SK-N-SH (cell line): ENCODE results near the gene ALOX5AP. TPM values are rescaled to one million over a fixed set of nuclear protein-coding genes. Genes with fewer than 3 reads are reported as not detected.

Experiments
- CTCF ChIA-PET: fragments of 300-600, 350-600 bp; formaldehyde crosslinking; extraction: SDS; loops from one replicate; lab custom pipeline; 2021; lab: Yijun Ruan, JAX
- POLR2A ChIA-PET: fragments of 350-600 bp; sonication (Branson Sonifier 250); formaldehyde crosslinking; extraction: SDS; loops from one replicate; lab custom pipeline; 2020; ENCODE audit warnings: antibody characterized with exemption, inconsistent platforms; lab: Yijun Ruan, JAX
- DNase-seq: peaks from one replicate; pipeline ENCODE4 v3.0.0; 2012
- H2AFZ ChIP-seq: fragments of 200-600 bp; sonication (generic); 2 replicates; pipeline ENCODE4 v1.8.1; 2016; ENCODE audit warnings: antibody characterized with exemption, mild to moderate bottlenecking, low read depth
- H3F3A ChIP-seq: fragments of 200-600 bp; sonication (generic); replicated peaks from 2 replicates; pipeline ENCODE3; 2016; ENCODE audit warnings: antibody characterized with exemption, mild to moderate bottlenecking; ENCODE audit not compliant: insufficient read depth
- H3K27ac ChIP-seq, 2 experiments: fragments of 200-500 bp in 1 of 2; fragments of 200-600 bp in 1 of 2; sonication (Bioruptor generic) in 1 of 2; sonication (generic), shearing (Covaris generic) in 1 of 2; 2 replicates each; pipeline versions ENCODE4 v1.5.1 to v1.6.1; 2014 to 2016; ENCODE audit warnings: low read depth in 2 of 2, inconsistent platforms in 1 of 2, low read length in 1 of 2, mild to moderate bottlenecking in 1 of 2, mixed read lengths in 1 of 2
- H3K27me3 ChIP-seq: fragments of 200-600 bp; sonication (generic), shearing (Covaris generic); 2 replicates; pipeline ENCODE4 v1.6.1; 2016; ENCODE audit warnings: mixed run types; ENCODE audit not compliant: insufficient read depth
- H3K36me3 ChIP-seq, 2 experiments: fragments of 200-500 bp in 1 of 2; fragments of 200-600 bp in 1 of 2; sonication (Bioruptor generic) in 1 of 2; sonication (generic) in 1 of 2; replicated peaks in 1 of 2; 2 replicates each; pipeline versions ENCODE3 to v1.5.1; 2014 to 2016; ENCODE audit warnings: low read length in 1 of 2, mild to moderate bottlenecking in 1 of 2; ENCODE audit not compliant: insufficient read depth in 2 of 2, control insufficient read depth in 1 of 2
- H3K4me1 ChIP-seq, 2 experiments: fragments of 200-500 bp in 1 of 2; fragments of 200-600 bp in 1 of 2; sonication (Bioruptor generic) in 1 of 2; sonication (generic), shearing (Covaris generic) in 1 of 2; 2 replicates each; pipeline versions ENCODE4 v1.5.1 to v1.6.1; 2014 to 2016; ENCODE audit warnings: low read depth in 1 of 2, low read length in 1 of 2, mixed run types in 1 of 2; ENCODE audit not compliant: insufficient read depth in 2 of 2, control insufficient read depth in 1 of 2
- H3K4me2 ChIP-seq: fragments of 200-600 bp; sonication (generic), shearing (Covaris generic); 2 replicates; pipeline ENCODE4 v1.6.1; 2017; ENCODE audit warnings: mixed run types
- H3K4me3 ChIP-seq, 2 experiments: fragments of 200-500 bp in 1 of 2; fragments of 200-600 bp in 1 of 2; sonication (Bioruptor generic) in 1 of 2; sonication (generic), shearing (Covaris generic) in 1 of 2; 2 replicates each; pipeline versions ENCODE4 v1.5.1 to v1.8.1; 2014 to 2016; ENCODE audit warnings: low read depth in 2 of 2, inconsistent platforms in 1 of 2, low read length in 1 of 2, mild to moderate bottlenecking in 1 of 2, mixed read lengths in 1 of 2, moderate library complexity in 1 of 2
- H3K79me2 ChIP-seq: fragments of 200-600 bp; sonication (generic); 2 replicates; pipeline ENCODE4 v1.8.1; 2017; ENCODE audit warnings: mild to moderate bottlenecking; ENCODE audit not compliant: insufficient read depth
- H3K9ac ChIP-seq: fragments of 200-600 bp; sonication (generic); 2 replicates; pipeline ENCODE4 v1.6.1; 2017; ENCODE audit warnings: mixed run types
- H3K9me2 ChIP-seq: fragments of 200-600 bp; sonication (generic); 2 replicates; pipeline ENCODE4 v1.6.1; 2017; ENCODE audit warnings: mixed run types
- H3K9me3 ChIP-seq: fragments of 200-600 bp; sonication (generic); 2 replicates; pipeline ENCODE4 v1.6.1; 2017; ENCODE audit warnings: mixed run types, mild to moderate bottlenecking, moderate library complexity
- H4K20me1 ChIP-seq: fragments of 200-600 bp; sonication (generic); 2 replicates; pipeline ENCODE4 v1.6.1; 2017; ENCODE audit warnings: mild to moderate bottlenecking, mixed run types; ENCODE audit not compliant: insufficient read depth
- CTCF ChIP-seq: fragments of 200-600 bp; sonication (generic); IDR thresholded peaks from 2 replicates; pipeline ENCODE4 v1.6.1; 2017; ENCODE audit warnings: antibody characterized with exemption, mild to moderate bottlenecking, moderate library complexity
- EP300 ChIP-seq, 2 experiments: IDR thresholded peaks; 2 replicates each; pipeline versions ENCODE4 v1.4.0 to v1.6.1; 2012; ENCODE audit warnings: borderline replicate concordance in 1 of 2, low read depth in 1 of 2, low read length in 1 of 2
- EZH2phosphoT487 ChIP-seq: fragments of 200-600 bp; sonication (generic); IDR thresholded peaks from 2 replicates; pipeline ENCODE4 v1.6.1; 2017; ENCODE audit warnings: low read depth, mixed run types, mild to moderate bottlenecking, antibody characterized with exemption, moderate library complexity, borderline replicate concordance
- JUND ChIP-seq: IDR thresholded peaks from 2 replicates; pipeline ENCODE4 v1.4.0; 2012
- MAX ChIP-seq: IDR thresholded peaks from 2 replicates; pipeline ENCODE4 v1.4.0; 2012; ENCODE audit warnings: low read depth
- MEF2A ChIP-seq: IDR thresholded peaks from 2 replicates; pipeline ENCODE4 v1.4.0; 2012; ENCODE audit warnings: low read depth, borderline replicate concordance
- MXI1 ChIP-seq: IDR thresholded peaks from 2 replicates; pipeline ENCODE4 v1.6.1; 2012; ENCODE audit warnings: mild to moderate bottlenecking, low read depth, low read length, improper control_type of control experiment
- NFIC ChIP-seq: IDR thresholded peaks from 2 replicates; pipeline ENCODE4 v1.4.0; 2012; ENCODE audit warnings: borderline replicate concordance
- NRF1 ChIP-seq: IDR thresholded peaks from 2 replicates; pipeline ENCODE4 v1.6.1; 2012; ENCODE audit warnings: low read depth, mild to moderate bottlenecking, low read length
- PBX3 ChIP-seq: IDR thresholded peaks from 2 replicates; pipeline ENCODE4; 2012
- RAD21 ChIP-seq: IDR thresholded peaks from 2 replicates; pipeline ENCODE4 v1.6.1; 2012; ENCODE audit warnings: mild to moderate bottlenecking, low read length
- REST ChIP-seq: IDR thresholded peaks from 2 replicates; pipeline ENCODE4 v1.6.1; 2012; ENCODE audit warnings: mild to moderate bottlenecking, low read depth, low read length, moderate library complexity
- RXRA ChIP-seq: IDR thresholded peaks from 2 replicates; pipeline ENCODE4 v1.4.0; 2012; ENCODE audit warnings: low read depth, mild to moderate bottlenecking, borderline replicate concordance
- SIN3A ChIP-seq: IDR thresholded peaks from 2 replicates; pipeline ENCODE4 v1.6.1; 2012; ENCODE audit warnings: low read depth, mild to moderate bottlenecking, low read length, moderate library complexity, borderline replicate concordance
- SMC3 ChIP-seq: IDR thresholded peaks from 2 replicates; pipeline ENCODE4 v1.6.1; 2012; ENCODE audit warnings: low read depth, low read length, improper control_type of control experiment
- TAF1 ChIP-seq: IDR thresholded peaks from 2 replicates; pipeline ENCODE4 v1.6.1; 2012; ENCODE audit warnings: low read depth, mild to moderate bottlenecking, low read length, moderate library complexity, borderline replicate concordance
- TCF12 ChIP-seq: IDR thresholded peaks from 2 replicates; pipeline ENCODE4 v1.4.0; 2012
- TEAD4 ChIP-seq: IDR thresholded peaks from 2 replicates; pipeline ENCODE4 v1.4.0; 2012; ENCODE audit warnings: mild to moderate bottlenecking, borderline replicate concordance; ENCODE audit not compliant: insufficient read depth
- USF2 ChIP-seq: fragments of 150-350 bp; IDR thresholded peaks from 2 replicates; pipeline ENCODE4 v1.6.1; 2017; ENCODE audit warnings: antibody characterized with exemption, low read length, low read depth, borderline replicate concordance
- YY1 ChIP-seq: IDR thresholded peaks from 2 replicates; pipeline ENCODE4 v1.4.0; 2012; ENCODE audit warnings: low read depth, mild to moderate bottlenecking
- WGBS: methylation state at CpG from one replicate; pipeline ENCODE4 v1.1.6; 2017; ENCODE audit warnings: low lambda C conversion rate; 5-methylcytosine and 5-hydroxymethylcytosine counted together
- polyA plus RNA-seq, 3 experiments: library from polyadenylated mRNA; depleted of rRNA; stranded (reverse); fragments of >200 nt; gene quantifications; 2 replicates each; pipeline ENCODE4 v1.2.3, GENCODE V29; 2012

ALOX5AP gene
- polyA plus RNA-seq, 1 of the 3 experiments (the other 2 are of a cell fraction) = 1.3 TPM

GRCh38 chr13:30797847-30798535 is 62.6 kb downstream of the ALOX5AP start:
- POLR2A ChIA-PET = interaction anchor here (0.7 to 1.0 kb wide), 2 partner anchors 9 to 180 kb away, joined by 3 read pairs; partner anchors contain the start of gene USPL1
- H3F3A ChIP-seq = no peaks in the 10 kb centered on the region

More at GRCh38 chr13:30797847-30798535, 62.6 kb downstream of the ALOX5AP start:
- no peak for DNase-seq
- Histone ChIP-seq H3K9me3 (no peaks in the 10 kb centered on the region), H3K36me3 (no peaks in the 10 kb centered on the region), H3K79me2 (no peaks in the 10 kb centered on the region), H4K20me1 (no peaks in the 10 kb centered on the region), H3K9ac (no peak overlapping the region), H3K27me3 (no peaks in the 10 kb centered on the region), H3K4me1 (peaks cover 18 to 28% of the 10 kb centered on the region in 2 experiments), H3K4me3 (no peak overlapping the region), H2AFZ (no peak overlapping the region), H3K9me2 (no peaks in the 10 kb centered on the region), H3K4me2 (no peak overlapping the region), H3K27ac (no peak overlapping the region)
- CTCF ChIA-PET = interaction anchor here (1.4 to 2.3 kb wide), 3 partner anchors 17 to 247 kb away, joined by 4 to 9 read pairs (median 6); partner anchors contain the start of gene USPL1
- TF ChIP-seq NFIC (no peak), MXI1 (no peak), CTCF (no peak), USF2 (no peak), MEF2A (no peak), JUND (no peak), EP300 (IDR thresholded peaks at IDR 0.05; ENCODE audit: borderline replicate concordance in 1 of 2, low read depth in 1 of 2, low read length in 1 of 2) (no peak), TEAD4 (no peak), EZH2phosphoT487 (no peak), YY1 (no peak), REST (no peak), MAX (no peak), RXRA (no peak), SIN3A (no peak), NRF1 (no peak), RAD21 (no peak), PBX3 (no peak), SMC3 (no peak), TCF12 (no peak), TAF1 (no peak)
- WGBS = 94% methylated on average over 7 of the region's 13 CpGs
